Body of pancreas (tissue), 4 donors: Measurements from ENCODE around the gene GRIK2. TPM values are rescaled to one million over a fixed set of nuclear protein-coding genes. Genes with fewer than 3 reads are reported as not detected.

Experiments used
- ATAC-seq: fragments of 150-250 bp; one replicate; pipeline ENCODE4 v1.9.1; 2016
- DNase-seq, 4 donors: peaks; one replicate each; pipeline ENCODE4 v3.0.0-alpha.2; 2019
- H3K27ac ChIP-seq, 4 donors: fragments of 200-600 bp; sonication (generic); 1 replicate in 3 of 4; 2 replicates in 1 of 4; pipeline versions ENCODE4 v1.5.1 to v1.6.1; 2016 to 2019; ENCODE audit warnings: mild to moderate bottlenecking in 1 of 4, mixed read lengths in 1 of 4, moderate library complexity in 1 of 4
- H3K27me3 ChIP-seq, 2 donors: fragments of 200-600 bp; sonication (generic); one replicate each; pipeline ENCODE4 v1.6.0; 2016; ENCODE audit warnings: mild to moderate bottlenecking in 1 of 2
- H3K36me3 ChIP-seq, 2 donors: fragments of 200-600 bp; sonication (generic); replicated peaks in 1 of 2; 2 replicates each; pipeline ENCODE4 v1.5.1; 2016; ENCODE audit warnings: low read depth in 2 of 2; ENCODE audit not compliant: insufficient read depth in 1 of 2
- H3K4me1 ChIP-seq: fragments of 200-600 bp; sonication (generic); one replicate; pipeline ENCODE4 v1.6.0; 2016
- H3K4me3 ChIP-seq, 2 donors: fragments of 200-600 bp; sonication (generic); 1 replicate in 1 of 2; 2 replicates in 1 of 2; pipeline ENCODE4 v1.5.1; 2016 to 2019
- H3K9me3 ChIP-seq, 3 donors: fragments of 200-600 bp; sonication (generic); 1 replicate in 2 of 3; 2 replicates in 1 of 3; pipeline ENCODE4 v1.5.1; 2016
- CTCF ChIP-seq, 7 experiments: fragments of 450-650 bp in 4 of 7; fragments of 200-600 bp in 3 of 7; sonication (generic) in 3 of 7; IDR thresholded peaks; one replicate each; pipeline ENCODE4 v1.5.1; 2016 to 2019; ENCODE audit warnings: antibody characterized with exemption in 7 of 7
- POLR2A ChIP-seq, 3 donors: fragments of 450-650 bp; IDR thresholded peaks; one replicate each; pipeline ENCODE4 v1.6.1; 2016; ENCODE audit warnings: antibody characterized with exemption in 3 of 3, mild to moderate bottlenecking in 2 of 3
- WGBS, 2 donors: methylation state at CpG; one replicate each; pipeline ENCODE4 v1.1.5; 2017; 5-methylcytosine and 5-hydroxymethylcytosine counted together
- intact Hi-C: fragments of 100-400 bp; cut with DNase I; formaldehyde crosslinking; loops from one replicate; pipeline ENCODE4 v1.15.1; 2023
- total RNA-seq, 2 donors: library from RNA; depleted of rRNA; stranded (reverse); fragments of >200 nt; gene quantifications; one replicate each; pipeline ENCODE4 v1.1.0, GENCODE V29; 2016

Gene GRIK2
- total RNA-seq, 2 donors from 2014 or later = 0.52 to 7.9 TPM

GRCh38 chr6:101465863-101466262, 72.4 kb downstream of the GRIK2 start:
- WGBS, 2 donors = 46 to 56% methylated on average over 1 of the region's 1 CpG
- Histone ChIP-seq H3K4me1 (no peaks in the 10 kb centered on the region), H3K36me3 (no peaks in the 10 kb centered on the region), H3K9me3 (no peaks in the 10 kb centered on the region), H3K4me3 (no peak overlapping the region), H3K27me3 (no peaks in the 10 kb centered on the region), H3K27ac (no peak overlapping the region)
- ATAC-seq (no peak), DNase-seq (no peak)
- TF ChIP-seq POLR2A (IDR thresholded peaks at IDR 0.05) (no peak), CTCF (IDR thresholded peaks at IDR 0.05) (no peak)
- intact Hi-C loops = no loop called here

GRCh38 chr6:101477436-101477835, 83.9 kb downstream of the GRIK2 start:
- no peaks in the 10 kb centered on the region for H3K4me1 ChIP-seq
- no peak for DNase-seq
- no peaks in the 10 kb centered on the region for H3K27me3 ChIP-seq
- H3K27ac ChIP-seq = no peak overlapping the region
- 71 to 74% methylated on average over 2 of the region's 2 CpGs for WGBS, 2 donors
- H3K9me3 ChIP-seq = no peaks in the 10 kb centered on the region
- TF ChIP-seq POLR2A (IDR thresholded peaks at IDR 0.05) (no peak), CTCF (IDR thresholded peaks at IDR 0.05) (no peak)
- no peaks in the 10 kb centered on the region for H3K36me3 ChIP-seq
- ATAC-seq = no peak
- H3K4me3 ChIP-seq = no peak overlapping the region
- intact Hi-C loops = no loop called here

GRCh38 chr6:101478891-101479290, 85.4 kb downstream of the GRIK2 start:
- Histone ChIP-seq H3K27ac (no peak overlapping the region), H3K4me1 (no peaks in the 10 kb centered on the region), H3K36me3 (no peaks in the 10 kb centered on the region), H3K27me3 (no peaks in the 10 kb centered on the region), H3K4me3 (no peak overlapping the region), H3K9me3 (no peaks in the 10 kb centered on the region)
- DNase-seq (no peak), ATAC-seq (no peak)
- 65 to 80% methylated on average over 1 of the region's 1 CpG for WGBS, 2 donors
- no peak for TF ChIP-seq CTCF (IDR thresholded peaks at IDR 0.05)
- TF ChIP-seq POLR2A (IDR thresholded peaks at IDR 0.05) = no peak
- intact Hi-C loops = no loop called here

GRCh38 chr6:101482606-101483005, 89.1 kb downstream of the GRIK2 start:
- H3K36me3 ChIP-seq = no peaks in the 10 kb centered on the region
- ATAC-seq (no peak), DNase-seq (no peak)
- WGBS, 2 donors = 55 to 56% methylated on average over 3 of the region's 3 CpGs
- H3K27me3 ChIP-seq = no peaks in the 10 kb centered on the region
- no peak overlapping the region for H3K4me3 ChIP-seq
- intact Hi-C loops = no loop called here
- no peak overlapping the region for H3K27ac ChIP-seq
- no peaks in the 10 kb centered on the region for H3K4me1 ChIP-seq
- TF ChIP-seq POLR2A (IDR thresholded peaks at IDR 0.05) (no peak), CTCF (IDR thresholded peaks at IDR 0.05) (no peak)
- H3K9me3 ChIP-seq = no peaks in the 10 kb centered on the region

- DNase-seq (no peak), ATAC-seq (no peak)
- no peak overlapping the region for H3K4me3 ChIP-seq
- intact Hi-C loops = no loop called here
- WGBS, 2 donors = 47 to 51% methylated on average over 3 of the region's 3 CpGs
- H3K9me3 ChIP-seq = no peaks in the 10 kb centered on the region
- TF ChIP-seq POLR2A (IDR thresholded peaks at IDR 0.05) (no peak), CTCF (IDR thresholded peaks at IDR 0.05) (no peak)
- H3K4me1 ChIP-seq = no peaks in the 10 kb centered on the region
- H3K27me3 ChIP-seq = no peaks in the 10 kb centered on the region
- no peaks in the 10 kb centered on the region for H3K36me3 ChIP-seq
- no peak overlapping the region for H3K27ac ChIP-seq
These were observed 91.3 kb downstream of the GRIK2 start for GRCh38 chr6:101484781-101485180.
